Smooth muscle cell (in vitro differentiated cells): ENCODE measurements around the gene CD320. TPM values are rescaled to one million over a fixed set of nuclear protein-coding genes. Genes with fewer than 3 reads are reported as not detected.

ENCODE experiments used
- DNase-seq: peaks from one replicate; lab custom pipeline; 2025; ENCODE audit not compliant: unreplicated experiment; lab: John Stamatoyannopoulos, UW
- H2AFZ ChIP-seq: fragments of 200-600 bp; sonication (generic); 2 replicates; pipeline ENCODE4 v1.6.0; 2016; ENCODE audit warnings: antibody characterized with exemption, low read depth, mild to moderate bottlenecking
- H3F3A ChIP-seq: fragments of 200-600 bp; sonication (generic); 2 replicates; pipeline ENCODE4 v1.6.0; 2017; ENCODE audit warnings: antibody characterized with exemption, low read depth
- H3K27ac ChIP-seq: fragments of 200-600 bp; sonication (generic); 2 replicates; pipeline ENCODE4 v1.5.1; 2016; ENCODE audit warnings: low read depth, mild to moderate bottlenecking
- H3K27me3 ChIP-seq: fragments of 200-600 bp; sonication (generic); 2 replicates; pipeline ENCODE4 v1.6.1; 2016; ENCODE audit warnings: low read depth, mild to moderate bottlenecking
- H3K36me3 ChIP-seq: fragments of 200-600 bp; sonication (generic); 2 replicates; pipeline ENCODE4 v1.5.1; 2016; ENCODE audit warnings: low read depth
- H3K4me1 ChIP-seq: fragments of 200-600 bp; sonication (generic); 2 replicates; pipeline ENCODE4 v1.5.1; 2016; ENCODE audit warnings: low read depth
- H3K4me2 ChIP-seq: fragments of 200-600 bp; sonication (generic); 2 replicates; pipeline ENCODE4 v1.6.0; 2016; ENCODE audit warnings: mild to moderate bottlenecking
- H3K4me3 ChIP-seq: fragments of 200-600 bp; sonication (generic); 2 replicates; pipeline ENCODE4 v1.5.1; 2016; ENCODE audit warnings: mild to moderate bottlenecking
- H3K79me2 ChIP-seq: fragments of 200-600 bp; sonication (generic); 2 replicates; pipeline ENCODE4 v1.6.0; 2016; ENCODE audit warnings: low read depth, mild to moderate bottlenecking
- H3K9ac ChIP-seq: fragments of 200-600 bp; sonication (generic); 2 replicates; pipeline ENCODE4 v1.6.0; 2016; ENCODE audit warnings: low read depth
- H3K9me3 ChIP-seq: fragments of 200-600 bp; sonication (generic); replicated peaks from 2 replicates; pipeline ENCODE4 v1.5.1; 2016; ENCODE audit warnings: low read depth
- H4K20me1 ChIP-seq: fragments of 200-600 bp; sonication (generic); 2 replicates; pipeline ENCODE4 v1.6.0; 2016; ENCODE audit warnings: low read depth
- WGBS: methylation state at CpG from one replicate; pipeline ENCODE4 v1.1.7; 2016; ENCODE audit warnings: low lambda C conversion rate; 5-methylcytosine and 5-hydroxymethylcytosine counted together
- polyA plus RNA-seq: library from polyadenylated mRNA; unstranded; fragments of >200 nt; fragmentation: Nextera tagmentation; extraction: Ambion mirVana; gene quantifications from 2 replicates; pipeline ENCODE4 v1.2.1, GENCODE V29; 2016
- total RNA-seq: library from RNA; depleted of rRNA; stranded (reverse); fragments of >200 nt; gene quantifications from 2 replicates; pipeline ENCODE4 v1.2.3, GENCODE V29; 2014
- TF ChIP-seq, protein P1 (sequence below): fragments of 200-600 bp; sonication (generic); IDR thresholded peaks from 2 replicates; pipeline ENCODE4 v1.5.1; 2017; ENCODE audit warnings: borderline replicate concordance, mild to moderate bottlenecking, antibody characterized with exemption; ENCODE audit not compliant: insufficient read depth, poor library complexity, severe bottlenecking

CD320 gene
- total and polyA plus RNA-seq, 2 experiments from 2014 or later: 23.8 to 42.7 TPM

GRCh38 chr19:8254286-8255001 is 53.7 kb downstream of the CD320 start:
- no peak overlapping the region for H3K27ac ChIP-seq
- no peaks in the 10 kb centered on the region for H3K79me2 ChIP-seq
- no peak overlapping the region for H3K4me3 ChIP-seq
- TF ChIP-seq, protein P1, sequence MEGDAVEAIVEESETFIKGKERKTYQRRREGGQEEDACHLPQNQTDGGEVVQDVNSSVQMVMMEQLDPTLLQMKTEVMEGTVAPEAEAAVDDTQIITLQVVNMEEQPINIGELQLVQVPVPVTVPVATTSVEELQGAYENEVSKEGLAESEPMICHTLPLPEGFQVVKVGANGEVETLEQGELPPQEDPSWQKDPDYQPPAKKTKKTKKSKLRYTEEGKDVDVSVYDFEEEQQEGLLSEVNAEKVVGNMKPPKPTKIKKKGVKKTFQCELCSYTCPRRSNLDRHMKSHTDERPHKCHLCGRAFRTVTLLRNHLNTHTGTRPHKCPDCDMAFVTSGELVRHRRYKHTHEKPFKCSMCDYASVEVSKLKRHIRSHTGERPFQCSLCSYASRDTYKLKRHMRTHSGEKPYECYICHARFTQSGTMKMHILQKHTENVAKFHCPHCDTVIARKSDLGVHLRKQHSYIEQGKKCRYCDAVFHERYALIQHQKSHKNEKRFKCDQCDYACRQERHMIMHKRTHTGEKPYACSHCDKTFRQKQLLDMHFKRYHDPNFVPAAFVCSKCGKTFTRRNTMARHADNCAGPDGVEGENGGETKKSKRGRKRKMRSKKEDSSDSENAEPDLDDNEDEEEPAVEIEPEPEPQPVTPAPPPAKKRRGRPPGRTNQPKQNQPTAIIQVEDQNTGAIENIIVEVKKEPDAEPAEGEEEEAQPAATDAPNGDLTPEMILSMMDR: no peak
- DNase-seq: no peak
- H4K20me1 ChIP-seq: peaks cover 9% of the 10 kb centered on the region
- WGBS: 95% methylated on average over 11 of the region's 11 CpGs
- no peaks in the 10 kb centered on the region for H3K4me1 ChIP-seq
- no peak overlapping the region for H3K9ac ChIP-seq
- H3K36me3 ChIP-seq: no peaks in the 10 kb centered on the region
- H3K9me3 ChIP-seq: no peaks in the 10 kb centered on the region
- H3K27me3 ChIP-seq: no peaks in the 10 kb centered on the region
- no peaks in the 10 kb centered on the region for H3F3A ChIP-seq
- no peak overlapping the region for H2AFZ ChIP-seq
- no peak overlapping the region for H3K4me2 ChIP-seq

- Histone ChIP-seq H3F3A (no peaks in the 10 kb centered on the region), H3K4me1 (no peaks in the 10 kb centered on the region), H4K20me1 (peaks cover 9% of the 10 kb centered on the region), H3K79me2 (no peaks in the 10 kb centered on the region), H2AFZ (no peak overlapping the region), H3K4me2 (no peak overlapping the region), H3K27me3 (no peaks in the 10 kb centered on the region), H3K27ac (no peak overlapping the region), H3K9me3 (no peaks in the 10 kb centered on the region), H3K36me3 (no peaks in the 10 kb centered on the region), H3K4me3 (no peak overlapping the region), H3K9ac (no peak overlapping the region)
- TF ChIP-seq, protein P1: no peak
- WGBS: 71% methylated on average over 12 of the region's 12 CpGs
- DNase-seq: no peak
Observed at GRCh38 chr19:8253678-8254077, 54.5 kb downstream of the CD320 start.

DNA sequence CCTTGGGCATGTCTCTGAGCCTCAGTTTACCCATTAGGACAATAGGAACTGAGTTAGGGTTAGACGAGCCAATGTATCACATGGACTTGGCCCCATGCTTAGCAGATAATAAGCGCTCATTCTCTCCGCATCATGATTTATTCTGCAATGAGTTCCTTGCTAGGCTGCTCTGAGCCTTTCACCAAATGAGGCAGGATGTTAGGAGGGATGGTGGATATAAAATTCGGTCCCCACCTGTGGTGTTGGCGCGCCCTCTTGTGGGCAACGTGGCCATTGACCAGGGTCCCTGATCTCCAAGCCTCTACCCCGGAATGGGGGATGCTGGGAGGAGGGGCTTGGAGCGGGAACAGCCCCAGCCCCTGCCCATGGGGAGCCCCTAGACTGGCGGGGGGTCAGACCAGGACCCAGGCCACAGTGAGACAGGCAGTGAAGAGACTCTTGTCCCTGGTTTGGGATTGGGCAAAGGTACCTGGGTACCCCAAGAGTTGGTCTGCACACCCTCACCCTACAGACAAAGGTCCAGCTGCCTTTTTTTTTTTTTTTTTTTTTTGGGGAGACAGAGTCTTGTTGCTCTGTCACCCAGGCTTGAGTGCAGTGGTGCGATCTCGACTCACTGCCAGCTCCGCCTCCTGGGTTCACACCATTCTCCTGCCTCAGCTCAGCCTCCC is 55.1 kb downstream of the CD320 start:
- Histone ChIP-seq H3K9ac (no peak overlapping the region), H3K4me3 (no peak overlapping the region), H3K27me3 (no peaks in the 10 kb centered on the region), H3K27ac (no peak overlapping the region), H4K20me1 (peaks cover 9% of the 10 kb centered on the region), H3K79me2 (no peaks in the 10 kb centered on the region), H3K9me3 (no peaks in the 10 kb centered on the region), H3K4me2 (no peak overlapping the region), H3K36me3 (no peaks in the 10 kb centered on the region), H3K4me1 (no peaks in the 10 kb centered on the region), H2AFZ (no peak overlapping the region), H3F3A (no peaks in the 10 kb centered on the region)
- DNase-seq: peak; percentile 38
- WGBS: 32% methylated on average over 13 of the region's 13 CpGs
- TF ChIP-seq, protein P1: peak; percentile 93

Other genes starting within 250 kb of the CD320 start
- gene FBN3, start 158.8 kb downstream of the CD320 start, total RNA-seq: not detected in 2 replicates
- not detected in 2 replicates for gene FBN3, start 158.8 kb downstream of the CD320 start, polyA plus RNA-seq
- 14.7 and 19.9 TPM in 2 replicates for gene CERS4, start 99.0 kb downstream of the CD320 start, total RNA-seq
- 20.9 and 27.0 TPM in 2 replicates for gene CERS4, start 99.0 kb downstream of the CD320 start, polyA plus RNA-seq
- gene NDUFA7, start 13.0 kb upstream of the CD320 start, total RNA-seq: 17.3 and 19.4 TPM in 2 replicates
- 80.4 and 103 TPM in 2 replicates for gene NDUFA7, start 13.0 kb upstream of the CD320 start, polyA plus RNA-seq
- 212 and 236 TPM in 2 replicates for gene RPS28, start 13.1 kb upstream of the CD320 start, total RNA-seq
- 574 and 669 TPM in 2 replicates for gene RPS28, start 13.1 kb upstream of the CD320 start, polyA plus RNA-seq
- gene KANK3, start 34.9 kb upstream of the CD320 start, total RNA-seq: 0.40 and 1.2 TPM in 2 replicates
- gene KANK3, start 34.9 kb upstream of the CD320 start, polyA plus RNA-seq: 1.3 and 2.4 TPM in 2 replicates
- 9.4 and 10.2 TPM in 2 replicates for gene ANGPTL4, start 55.8 kb upstream of the CD320 start, total RNA-seq
- gene ANGPTL4, start 55.8 kb upstream of the CD320 start, polyA plus RNA-seq: 18.7 and 23.9 TPM in 2 replicates
- gene RAB11B, start 82.0 kb upstream of the CD320 start, total RNA-seq: 12.9 and 28.9 TPM in 2 replicates
- gene RAB11B, start 82.0 kb upstream of the CD320 start, polyA plus RNA-seq: 137 and 148 TPM in 2 replicates
- 22.2 and 22.5 TPM in 2 replicates for gene MARCHF2, start 104.9 kb upstream of the CD320 start, total RNA-seq
- 24.4 and 32.5 TPM in 2 replicates for gene MARCHF2, start 104.9 kb upstream of the CD320 start, polyA plus RNA-seq
- gene HNRNPM, start 136.6 kb upstream of the CD320 start, total RNA-seq: 44.3 and 54.9 TPM in 2 replicates
- gene HNRNPM, start 136.6 kb upstream of the CD320 start, polyA plus RNA-seq: 143 and 156 TPM in 2 replicates
- not detected in 2 replicates for gene PRAM1, start 194.3 kb upstream of the CD320 start, total RNA-seq
- gene PRAM1, start 194.3 kb upstream of the CD320 start, polyA plus RNA-seq: 0.18 and 0.74 TPM in 2 replicates
- gene ZNF414, start 205.8 kb upstream of the CD320 start, total RNA-seq: 1.3 and 10.2 TPM in 2 replicates
- gene ZNF414, start 205.8 kb upstream of the CD320 start, polyA plus RNA-seq: 33.0 and 42.4 TPM in 2 replicates